ENCODE data around the gene TOR1AIP1.
"Not testable (repeated sequence)": the region's sequence is repeated elsewhere in the genome, so short reads cannot be mapped to it uniquely, and the experiment has no call there.

TOR1AIP1 gene

GRCh38 chr1:179882253-179883039 lies at the start of gene TOR1AIP1:
TOR1AIP1 (plus strand) TSS chr1:179882285; CDS start chr1:179882503, 218 bp downstream.
- DNase-seq, result peak; percentile 90

- not testable (repeated sequence) for DNase-seq
Measured at GRCh38 chr1:179836686-179837445, 45.2 kb upstream of the TOR1AIP1 start.

- no peak for DNase-seq
Measured at GRCh38 chr1:179840107-179840506, 42.0 kb upstream of the TOR1AIP1 start.

- no peak for DNase-seq
Measured at GRCh38 chr1:179848233-179848632, 33.9 kb upstream of the TOR1AIP1 start.

- no peak for DNase-seq
Measured at GRCh38 chr1:179853102-179853501, 29.0 kb upstream of the TOR1AIP1 start.

GRCh38 chr1:179855831-179856230 lies 26.3 kb upstream of the TOR1AIP1 start:
- DNase-seq, result not testable (repeated sequence)

GRCh38 chr1:179856296-179856695 lies 25.8 kb upstream of the TOR1AIP1 start:
- DNase-seq, result no peak

GRCh38 chr1:179857009-179857408 lies 25.1 kb upstream of the TOR1AIP1 start:
- DNase-seq, result no peak

- no peak for DNase-seq
Measured at GRCh38 chr1:179860652-179861051, 21.4 kb upstream of the TOR1AIP1 start.

- DNase-seq, result no peak
Measured at GRCh38 chr1:179865377-179865776, 16.7 kb upstream of the TOR1AIP1 start.

GRCh38 chr1:179866616-179867015 lies 15.5 kb upstream of the TOR1AIP1 start:
- DNase-seq, result no peak

GRCh38 chr1:179867493-179868330 lies 14.4 kb upstream of the TOR1AIP1 start:
- DNase-seq, result peak; percentile 39

- DNase-seq, result no peak
Measured at GRCh38 chr1:179870870-179871269, 11.2 kb upstream of the TOR1AIP1 start.

- DNase-seq, result no peak
Measured at GRCh38 chr1:179871940-179872339, 10.1 kb upstream of the TOR1AIP1 start.

GRCh38 chr1:179872558-179872957 lies 9.5 kb upstream of the TOR1AIP1 start:
- DNase-seq, result no peak

GRCh38 chr1:179873438-179873851 lies 8.6 kb upstream of the TOR1AIP1 start:
- no peak for DNase-seq

GRCh38 chr1:179875596-179876299 lies 6.3 kb upstream of the TOR1AIP1 start:
- DNase-seq, result no peak

GRCh38 chr1:179876300-179876715 lies 5.8 kb upstream of the TOR1AIP1 start:
- DNase-seq, result peak; percentile 35

GRCh38 chr1:179877586-179878265 lies 4.4 kb upstream of the TOR1AIP1 start, which contains the start of gene TOR1AIP2:
TOR1AIP2 (minus strand) TSS chr1:179877803; CDS start chr1:179852665, 25,138 bp downstream.
- DNase-seq, result peak; percentile 75

GRCh38 chr1:179879797-179880196 lies 2.3 kb upstream of the TOR1AIP1 start:
- DNase-seq, result no peak

- peak; percentile 85 for DNase-seq
Measured at GRCh38 chr1:179881642-179882252, 338 bp upstream of the TOR1AIP1 start.
